GM18519 (cell line): ENCODE results near the gene TNFAIP1.

ENCODE experiments used
- ATAC-seq: cut with Tn5 transposase; IDR thresholded peaks from one replicate; pipeline ENCODE4 v1.9.1; 2021; ENCODE audit warnings: mild to moderate bottlenecking, moderate library complexity; ENCODE audit not compliant: unreplicated experiment, low FRiP score

TNFAIP1 gene

DNA sequence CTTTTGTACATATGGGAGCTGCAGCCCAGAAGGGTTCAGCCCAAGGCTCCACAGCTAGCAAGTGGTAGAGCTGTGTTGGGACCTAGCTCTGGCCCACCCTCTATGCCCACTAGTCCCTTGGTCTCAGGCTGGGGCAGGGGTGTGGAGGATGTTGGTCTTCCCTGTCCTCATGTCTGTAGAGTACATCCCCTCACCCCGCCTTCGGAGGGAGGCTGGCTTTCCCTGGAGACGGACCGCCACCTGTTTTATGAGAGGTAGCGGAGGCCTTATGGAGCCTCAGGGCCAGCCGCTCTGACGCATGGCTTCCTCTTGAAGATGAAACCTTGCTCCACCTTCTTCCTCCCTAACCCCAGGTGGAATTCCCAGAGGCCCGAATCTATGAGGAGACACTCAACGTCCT, 8.4 kb downstream of the TNFAIP1 start:
- ATAC-seq, result no peak

DNA sequence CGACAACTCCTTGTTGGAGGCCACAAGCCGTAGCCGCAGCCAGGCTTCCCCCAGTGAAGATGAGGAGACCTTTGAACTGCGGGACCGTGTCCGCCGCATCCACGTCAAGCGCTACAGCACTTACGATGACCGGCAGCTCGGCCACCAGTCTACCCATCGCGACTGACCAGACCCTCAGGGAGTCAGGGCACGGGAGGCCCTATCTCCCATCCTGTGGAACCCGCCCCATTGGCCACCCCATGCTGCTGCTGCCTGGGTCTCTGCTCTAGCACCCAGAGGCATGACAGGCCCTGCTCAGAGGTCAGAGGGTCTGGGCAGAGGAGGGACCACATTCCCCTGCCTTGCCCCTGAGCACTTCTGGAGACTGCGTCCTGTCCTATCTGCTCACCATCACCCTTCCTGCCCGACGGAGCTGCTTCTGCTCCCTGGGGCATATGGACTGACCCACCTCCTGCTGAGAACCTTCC, 8.9 kb downstream of the TNFAIP1 start:
- ATAC-seq, result no peak

DNA sequence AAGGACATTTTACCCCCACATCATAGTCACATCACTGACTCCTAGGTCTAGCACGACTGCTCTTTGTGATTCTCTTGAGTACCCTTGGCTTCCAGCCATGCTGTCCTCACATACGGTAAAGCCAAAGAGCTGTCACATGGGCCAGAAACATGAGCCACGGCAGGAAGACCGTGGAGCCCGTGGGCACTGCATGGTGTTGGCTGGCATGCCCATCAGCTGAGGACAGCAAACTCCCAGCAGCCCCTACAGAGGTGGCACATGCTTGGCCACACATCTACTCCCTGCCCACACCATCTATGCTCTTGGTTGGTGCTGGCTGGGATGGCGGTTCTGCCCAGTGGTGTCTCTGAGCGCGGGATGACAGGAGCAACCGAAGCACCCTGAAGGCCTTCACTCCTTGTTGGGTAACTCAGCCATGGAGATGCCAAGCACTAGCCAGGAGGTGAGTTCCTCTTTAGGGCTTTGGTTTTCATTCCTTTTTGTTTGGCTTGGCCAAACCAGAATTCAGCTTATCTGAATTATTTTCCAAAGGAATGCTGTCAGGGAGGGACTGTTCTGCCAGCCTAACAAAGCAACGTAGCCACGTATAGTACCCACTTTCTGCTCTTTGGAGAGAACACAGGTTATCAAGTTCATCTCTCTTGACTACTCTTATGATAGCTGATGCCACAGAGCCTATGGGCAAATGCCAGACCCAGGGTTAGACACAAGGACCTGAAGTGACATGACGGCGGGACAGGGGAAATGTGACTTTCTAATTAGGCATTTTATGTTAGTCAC, 10.0 kb downstream of the TNFAIP1 start:
- ATAC-seq, result no peak

DNA sequence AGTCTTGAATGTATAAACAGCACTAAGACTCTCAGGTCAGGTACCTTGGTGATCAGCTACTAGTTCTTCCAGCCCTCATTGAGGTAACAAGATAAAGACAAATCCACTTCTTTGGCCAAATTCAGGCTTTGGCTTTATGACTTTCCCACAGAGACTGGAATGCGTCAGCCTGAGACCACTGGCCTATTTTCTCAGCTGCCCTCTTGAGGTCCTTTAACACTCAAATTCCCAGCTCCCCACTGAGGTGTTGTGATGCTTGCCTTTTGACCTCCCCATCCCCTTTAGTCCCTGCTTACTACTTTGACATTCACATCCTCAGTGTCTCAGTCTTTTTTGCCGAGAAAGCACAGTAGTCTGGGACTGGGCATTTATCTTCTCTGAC, 10.6 kb downstream of the TNFAIP1 start:
- no peak for ATAC-seq

DNA sequence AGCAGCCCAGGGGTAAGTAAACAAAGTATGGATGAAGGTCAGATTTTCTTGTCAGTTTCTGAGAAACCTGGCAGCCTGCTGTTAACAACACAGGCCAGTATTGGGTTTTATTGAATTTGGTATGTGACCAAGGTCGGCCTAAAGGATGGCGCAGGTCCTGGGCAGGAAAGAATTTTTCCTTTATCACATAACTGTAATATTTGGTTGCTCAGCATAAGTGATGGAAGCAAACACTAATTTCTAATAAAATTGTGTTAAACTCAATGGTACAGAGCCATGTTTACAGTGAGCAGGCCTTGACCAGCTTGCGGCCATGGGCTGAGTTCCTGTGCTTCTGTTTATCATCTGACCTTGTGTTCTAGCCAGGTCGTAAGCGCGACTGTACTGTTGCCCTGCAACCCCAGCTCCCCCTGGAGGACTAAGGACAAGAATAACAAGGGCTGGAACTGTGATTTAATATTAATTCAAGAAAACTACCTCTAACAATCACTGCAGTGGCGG, 11.2 kb downstream of the TNFAIP1 start:
- ATAC-seq, result no peak

DNA sequence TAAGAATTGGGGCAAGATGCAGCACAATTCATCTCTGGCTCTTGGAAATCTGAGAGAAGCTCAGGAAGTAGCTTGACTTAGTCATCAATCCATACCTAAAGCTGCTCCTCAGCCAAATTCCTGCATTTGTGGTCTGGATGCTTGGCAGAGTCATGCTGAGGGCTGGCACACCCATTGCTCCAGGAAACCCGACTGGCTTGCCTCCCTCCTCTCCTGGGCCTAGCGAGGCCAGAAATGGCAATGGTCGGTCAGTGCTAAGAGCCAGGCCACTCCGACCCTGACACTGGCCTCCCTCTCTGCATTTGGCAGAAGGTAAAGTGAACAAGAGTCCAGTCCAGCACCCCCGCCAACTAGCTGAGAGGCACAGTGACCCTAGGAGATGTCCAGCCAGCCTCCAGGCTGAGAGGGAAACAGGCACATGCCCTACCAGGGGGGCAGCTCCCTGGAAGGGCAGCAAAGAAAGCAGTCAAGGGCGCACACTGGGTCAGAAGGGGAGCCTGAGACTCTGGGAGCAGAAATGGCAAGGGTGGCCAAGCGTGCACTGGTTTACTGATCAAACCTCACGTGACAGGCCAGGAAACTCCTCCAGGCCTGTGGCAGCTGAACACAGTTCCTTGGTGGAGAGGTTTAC, 11.8 kb downstream of the TNFAIP1 start:
- no peak for ATAC-seq

DNA sequence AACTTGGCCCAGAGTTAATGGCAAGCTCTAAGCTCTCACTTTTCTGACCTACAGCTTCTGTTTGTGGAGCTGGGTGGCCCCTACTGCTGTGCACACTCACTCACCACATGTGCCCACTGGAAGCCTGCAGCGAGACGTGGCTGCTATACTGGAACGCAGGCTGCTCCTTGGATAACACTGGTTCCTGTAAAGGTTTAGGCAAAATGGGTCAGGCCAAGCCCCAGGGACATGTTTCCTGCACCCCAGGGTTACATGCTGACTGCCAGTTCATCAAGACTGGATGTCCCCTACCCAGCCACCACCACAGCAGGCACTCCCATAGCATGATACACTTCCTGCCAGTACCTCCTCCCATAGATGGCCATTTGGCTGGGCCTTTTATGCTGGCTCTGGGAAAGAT, 13.4 kb downstream of the TNFAIP1 start:
- no peak for ATAC-seq

DNA sequence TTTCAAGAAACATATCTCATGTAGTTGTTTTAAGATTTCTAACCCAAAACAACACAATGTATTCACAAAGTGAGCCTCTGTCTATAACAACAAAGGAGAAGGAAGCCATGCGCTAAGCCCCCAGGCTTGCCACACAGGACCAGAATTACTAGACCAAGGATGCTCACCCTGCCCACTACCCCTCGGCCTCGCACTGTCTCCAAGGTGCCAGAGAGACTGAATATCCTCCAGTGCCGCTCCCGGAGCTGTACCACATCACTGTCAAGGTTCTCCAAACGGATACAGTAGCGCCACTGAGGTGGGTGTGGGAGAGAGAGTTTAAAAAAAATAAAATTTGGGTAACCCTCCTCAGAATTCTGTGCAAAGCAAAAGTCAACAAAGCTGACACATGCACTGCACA, 14.7 kb downstream of the TNFAIP1 start:
- no peak for ATAC-seq

DNA sequence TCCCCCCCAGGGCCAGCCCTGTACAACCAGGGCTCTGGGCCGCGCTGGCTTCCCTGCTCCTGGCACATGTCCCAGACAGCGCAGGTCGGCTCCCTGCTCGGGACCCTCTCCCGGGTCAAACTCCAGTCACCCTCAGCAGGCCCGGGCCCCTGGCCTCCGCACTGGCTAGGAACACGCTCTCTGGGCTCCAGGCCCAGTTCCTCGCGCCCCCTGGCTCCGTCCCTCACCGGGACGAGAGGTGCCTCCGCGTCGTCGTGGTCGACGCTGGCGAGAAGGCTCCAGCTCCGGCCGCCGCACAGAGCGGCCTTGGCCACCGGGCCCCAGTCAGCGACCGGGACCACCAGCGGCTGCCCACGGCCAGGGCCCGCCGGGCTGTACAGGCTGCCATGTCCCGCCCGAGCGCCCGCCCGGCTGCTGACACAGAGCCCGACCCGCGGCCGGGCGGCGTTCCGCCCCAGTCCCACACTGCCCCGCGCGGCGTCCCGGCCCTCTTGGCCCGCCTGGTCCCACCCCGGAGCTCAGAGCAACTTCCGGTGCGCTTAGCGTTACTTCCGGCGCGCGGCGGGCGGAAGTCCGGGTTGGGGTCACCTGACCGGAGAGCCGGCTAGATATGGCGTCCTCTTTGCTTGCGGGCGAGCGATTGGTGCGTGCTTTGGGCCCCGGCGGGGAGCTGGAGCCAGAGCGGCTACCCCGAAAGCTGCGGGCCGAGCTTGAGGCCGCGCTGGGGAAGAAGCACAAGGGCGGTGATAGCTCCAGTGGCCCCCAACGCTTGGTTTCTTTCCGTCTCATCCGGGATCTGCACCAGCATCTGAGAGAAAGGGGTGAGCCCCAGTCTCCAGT, 21.7 kb downstream of the TNFAIP1 start, which contains the start of gene POLDIP2:
Gene POLDIP2 (minus strand): TSS at position 467 of the 840 bp plus-strand sequence. CDS start 79 bp downstream, at position 388.
- ATAC-seq, result peak; percentile 82

DNA sequence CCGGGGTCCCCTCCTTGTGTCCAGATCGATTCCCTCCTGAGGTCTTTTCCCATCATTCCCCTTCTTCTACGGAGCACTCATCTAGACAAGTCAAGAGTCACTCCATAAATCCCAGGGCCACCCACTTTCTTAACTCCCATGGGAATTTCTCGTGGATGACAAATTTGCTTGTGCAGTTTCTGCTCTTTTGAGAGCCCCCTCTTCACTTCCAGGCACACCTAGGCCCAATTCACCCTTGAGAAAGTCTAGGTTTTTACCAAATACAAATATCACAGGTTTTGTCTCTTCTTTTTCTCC, 22.3 kb downstream of the TNFAIP1 start:
- no peak for ATAC-seq

DNA sequence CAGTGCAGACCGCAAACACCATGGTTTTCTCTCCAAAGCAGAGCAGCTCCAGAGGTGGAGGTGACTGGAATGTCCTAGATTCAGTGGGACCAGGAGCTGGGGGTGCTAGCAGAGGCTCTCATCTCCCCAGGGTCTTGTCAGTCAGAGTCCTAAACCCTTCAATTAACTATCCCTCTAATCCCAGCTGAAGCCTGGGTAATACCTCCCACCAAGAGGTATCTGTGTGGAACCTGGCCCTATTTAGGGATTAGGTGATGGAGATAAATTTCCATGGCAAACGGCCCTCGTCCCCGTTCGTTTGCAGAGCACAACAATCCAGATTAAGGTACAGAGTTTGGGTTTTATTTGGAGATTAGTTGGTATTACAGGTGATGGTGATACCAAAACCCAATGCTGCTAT, 27.6 kb downstream of the TNFAIP1 start:
- no peak for ATAC-seq

DNA sequence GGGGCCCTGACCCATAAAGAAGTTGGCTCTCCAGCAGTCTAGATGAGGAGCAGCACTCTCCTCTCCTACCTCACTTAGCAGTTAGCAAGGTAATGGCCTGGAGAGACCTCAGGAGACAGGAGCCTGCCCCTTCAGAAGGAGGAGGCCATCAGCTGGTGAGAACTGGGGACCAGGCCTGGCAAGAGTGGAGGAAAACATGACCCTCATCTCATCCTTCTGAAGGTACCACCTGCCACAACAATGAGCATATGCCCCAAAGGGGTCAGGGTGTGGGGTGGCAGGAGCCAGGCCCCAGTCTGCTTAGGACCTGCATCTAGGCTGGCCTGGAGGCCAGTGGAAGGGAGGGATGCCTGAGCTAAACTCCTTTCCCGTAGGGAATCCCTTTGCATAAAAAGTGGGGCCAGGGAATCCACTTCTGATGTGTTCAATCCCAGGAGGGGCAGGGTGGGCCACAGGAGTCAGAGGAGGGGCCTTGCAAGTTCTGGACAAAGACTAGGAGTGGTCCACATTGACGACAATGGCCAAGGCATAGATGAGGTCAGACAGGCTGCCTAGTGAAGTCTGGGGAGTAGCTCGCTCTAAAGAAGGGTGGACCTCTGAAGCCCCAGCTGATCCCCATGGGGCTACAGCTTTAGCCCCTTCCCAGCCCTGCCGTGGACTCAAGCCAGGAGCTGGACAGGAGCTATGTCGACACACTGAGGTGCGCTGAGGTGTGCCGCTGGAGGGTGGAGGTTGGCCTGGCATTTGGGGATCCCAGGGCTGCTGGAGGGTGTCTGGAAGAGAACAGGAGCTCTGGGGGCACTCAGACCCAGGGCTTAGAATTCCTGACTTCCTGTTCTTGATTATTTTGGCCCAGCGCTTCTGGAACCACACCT, 28.5 kb downstream of the TNFAIP1 start:
- ATAC-seq, result no peak

DNA sequence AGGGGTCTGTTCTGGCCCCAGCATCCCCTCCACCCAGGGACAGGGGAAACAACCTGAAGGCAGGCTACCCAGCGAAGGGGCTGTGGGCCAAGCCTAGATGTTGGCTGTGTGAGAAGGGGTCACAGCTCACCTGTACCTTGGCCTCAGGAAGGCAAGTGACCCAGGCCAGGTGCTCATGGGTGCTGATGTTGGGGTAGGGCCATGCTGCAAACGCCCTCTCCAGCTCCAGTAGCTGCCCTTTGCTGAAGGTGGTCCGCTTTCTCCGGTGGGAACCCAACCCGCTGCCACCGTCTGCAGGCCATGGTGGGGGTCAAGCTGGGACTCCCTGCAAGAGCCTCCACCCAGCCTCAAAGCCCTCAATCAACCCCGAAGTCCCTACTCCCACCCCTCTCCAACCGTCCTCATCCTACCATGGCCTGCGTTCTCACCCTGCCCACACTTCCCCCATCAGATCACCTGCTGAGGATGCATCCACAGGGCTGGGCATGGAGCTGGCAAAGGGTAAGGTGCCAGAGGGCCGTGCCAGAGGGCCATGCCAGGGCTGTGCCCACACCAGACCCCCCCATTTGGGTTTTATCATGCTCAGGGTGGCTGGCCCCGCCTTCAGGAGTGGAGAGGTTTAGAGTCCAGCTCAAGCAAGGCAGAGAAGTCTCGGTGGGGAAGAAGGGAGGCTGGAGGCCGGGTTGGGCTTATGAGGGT, 29.3 kb downstream of the TNFAIP1 start, which contains the start of gene SEBOX:
Gene SEBOX (minus strand): TSS at position 535 of the 699 bp plus-strand sequence. CDS start 48 bp downstream, at position 487.
- ATAC-seq, result no peak

DNA sequence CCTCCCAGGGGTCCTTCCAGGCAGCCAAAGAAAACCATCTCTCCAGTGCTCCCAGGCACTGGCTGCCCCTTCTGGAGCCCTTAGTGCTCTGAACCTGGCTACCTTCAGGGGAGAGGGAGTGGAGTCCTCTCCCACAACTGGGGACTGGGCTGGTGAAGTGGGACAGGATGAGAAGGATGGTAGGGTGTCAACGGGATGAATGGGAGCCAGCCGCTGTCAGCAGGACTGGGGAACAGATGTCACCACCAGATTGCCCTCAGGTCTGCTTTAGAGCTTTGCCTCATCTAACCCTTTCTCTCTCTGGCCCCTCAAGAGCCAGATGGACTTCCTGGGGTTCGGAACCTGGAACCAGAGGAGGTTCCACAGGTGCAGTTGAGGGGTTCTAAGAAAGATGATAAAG, 29.9 kb downstream of the TNFAIP1 start:
- no peak for ATAC-seq

DNA sequence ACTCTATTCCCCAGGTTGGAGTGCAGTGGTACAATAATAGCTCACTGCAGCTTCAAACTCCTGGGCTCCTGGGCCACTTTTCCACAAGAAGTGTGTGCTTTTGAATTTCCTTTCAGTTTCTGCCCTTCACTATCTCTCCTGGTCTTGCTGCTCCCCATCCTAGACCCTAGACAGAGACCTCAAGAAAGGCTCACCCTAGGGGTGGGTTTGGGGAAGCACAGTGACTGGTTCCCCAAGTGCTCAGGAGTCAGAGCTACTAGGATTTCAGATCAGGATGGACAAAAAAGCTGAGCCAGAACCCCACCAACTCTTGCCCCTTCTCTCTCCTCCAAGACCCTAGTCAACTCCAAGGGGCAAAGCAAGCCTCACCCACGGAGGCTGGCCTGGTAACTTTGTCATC, 31.0 kb downstream of the TNFAIP1 start:
- ATAC-seq, result no peak

DNA sequence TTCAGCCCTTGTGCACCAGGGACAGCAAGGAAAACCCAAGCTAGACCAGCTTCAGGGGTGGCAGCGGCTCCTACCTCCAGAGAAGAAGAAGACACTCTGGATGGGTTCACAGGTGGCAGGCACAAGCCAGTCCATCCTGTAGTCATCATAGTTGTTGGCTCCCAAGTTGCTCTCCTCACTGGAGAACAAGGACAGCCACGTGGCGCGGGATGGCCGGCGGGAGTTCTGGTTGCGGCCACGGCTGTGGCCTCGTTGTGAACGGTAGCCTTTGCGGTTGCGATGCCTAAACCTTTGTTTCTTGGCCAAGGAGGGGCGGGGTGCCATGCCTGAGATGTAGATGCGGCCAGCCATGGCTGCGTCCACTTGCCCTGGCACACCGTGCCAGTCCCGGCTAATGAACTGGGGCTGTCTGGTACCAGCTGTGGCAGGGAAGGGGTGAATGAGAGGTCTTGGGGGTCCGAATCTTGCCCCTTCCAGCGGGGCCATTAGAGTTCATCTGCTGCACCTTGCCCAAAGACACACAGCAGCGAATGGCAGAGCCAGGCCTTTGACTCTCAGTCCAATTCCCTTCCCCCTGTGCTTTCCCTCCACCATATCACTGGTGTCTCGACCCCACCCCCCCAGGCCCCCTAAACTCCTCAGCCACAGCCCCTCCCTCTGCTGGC, 32.2 kb downstream of the TNFAIP1 start:
- no peak for ATAC-seq

DNA sequence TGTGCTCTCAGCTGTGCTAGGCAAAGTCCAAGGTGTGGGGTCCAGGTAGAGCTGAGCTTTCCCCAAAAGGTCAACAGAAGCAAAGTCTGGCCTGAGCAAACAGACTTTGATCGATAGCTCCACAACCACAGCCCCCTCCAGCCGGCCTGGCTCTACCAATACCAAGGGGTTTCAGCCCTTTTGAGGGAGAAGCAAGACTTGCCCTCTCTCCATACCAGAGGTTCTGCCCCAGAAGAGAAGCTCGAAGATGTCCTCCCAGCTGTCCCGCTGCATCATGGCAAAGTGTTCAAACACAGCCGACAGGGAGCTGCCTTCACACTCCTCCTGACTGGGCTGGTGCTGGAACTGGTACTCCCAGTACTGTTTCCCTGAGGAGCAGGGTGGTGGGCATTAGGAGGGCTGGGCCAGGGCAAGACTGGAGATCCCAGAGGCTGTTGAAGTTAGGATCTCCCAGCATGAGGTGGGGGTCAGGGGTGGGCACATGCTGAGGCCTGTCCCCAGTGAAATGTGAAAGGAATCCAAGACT, 32.8 kb downstream of the TNFAIP1 start:
- no peak for ATAC-seq

DNA sequence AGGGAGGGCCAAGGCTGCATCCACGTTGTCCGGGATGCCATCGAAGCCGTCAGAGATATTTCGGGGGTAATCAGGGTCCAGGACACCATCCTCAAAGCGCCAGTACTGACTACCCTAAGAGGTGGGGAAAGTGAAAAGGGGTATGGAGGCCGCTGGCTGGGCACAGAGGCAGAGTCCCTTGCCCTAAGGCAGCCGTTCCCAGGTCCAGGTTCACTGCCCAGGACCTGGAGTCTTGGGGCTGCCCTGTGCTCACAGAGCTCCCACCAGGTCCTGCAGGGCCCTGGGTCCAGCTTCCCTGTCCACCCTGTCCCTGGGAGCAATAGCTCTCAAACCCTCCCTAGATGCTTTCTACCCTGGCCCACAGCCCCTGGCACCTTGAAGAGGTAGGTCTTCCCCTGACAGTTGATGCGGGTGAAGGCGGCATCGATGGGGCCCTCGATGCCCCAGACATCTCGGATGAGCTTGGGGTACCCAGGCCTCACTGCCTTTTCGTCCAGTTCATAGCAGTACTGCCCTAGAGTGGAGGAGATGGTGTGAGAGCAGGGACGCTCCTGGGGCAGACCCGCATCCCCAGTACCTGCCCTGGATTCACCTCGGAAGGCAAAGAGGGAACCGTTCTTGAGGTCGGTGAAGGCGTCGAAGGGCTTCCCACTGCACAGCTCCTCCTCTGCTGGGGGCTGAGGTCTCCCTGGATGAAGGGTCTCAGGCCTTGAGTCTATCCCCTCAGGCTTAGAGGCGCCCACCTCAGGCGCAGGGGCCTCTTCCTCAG, 33.5 kb downstream of the TNFAIP1 start:
- ATAC-seq, result no peak
